Astrocyte of the cerebellum (primary cell): ENCODE data around the gene TMSB10.

ENCODE experiments used
- DNase-seq: peaks from one replicate; pipeline ENCODE4 v3.0.0-alpha.2; 2011; ENCODE audit warnings: low read depth
- H3K4me3 ChIP-seq: 2 replicates; pipeline ENCODE4 v1.5.1; 2011; ENCODE audit warnings: mild to moderate bottlenecking, low read depth, low read length, moderate library complexity
- CTCF ChIP-seq: IDR thresholded peaks from 2 replicates; pipeline ENCODE4 v1.5.1; 2012; ENCODE audit warnings: low read length, low read depth, moderate library complexity, mild to moderate bottlenecking; ENCODE audit errors: missing control alignments
- in situ Hi-C: cut with HindIII; loops from 2 replicates; pipeline ENCODE4 v1.10.0; 2017; ENCODE audit warnings: low sequenced_read_pairs

Gene TMSB10

GRCh38 chr2:84900971-84901370 lies 4.5 kb upstream of the TMSB10 start:
- TF ChIP-seq CTCF = no peak
- no peak overlapping the region for H3K4me3 ChIP-seq
- in situ Hi-C loops = loop anchor here (10.0 kb wide), 1 partner anchor 64 kb away; no protein-coding TSS in a partner anchor
- DNase-seq = no peak

GRCh38 chr2:84901593-84902120 lies 3.8 kb upstream of the TMSB10 start:
- DNase-seq = peak; percentile 94
- H3K4me3 ChIP-seq = no peak overlapping the region
- in situ Hi-C loops = loop anchor here (10.0 kb wide), 1 partner anchor 63 kb away; no protein-coding TSS in a partner anchor
- TF ChIP-seq CTCF = no peak

- in situ Hi-C loops = loop anchor here (10.0 kb wide), 1 partner anchor 62 kb away; no protein-coding TSS in a partner anchor
- no peak overlapping the region for H3K4me3 ChIP-seq
- no peak for DNase-seq
- no peak for TF ChIP-seq CTCF
Measured at GRCh38 chr2:84902526-84902925, 2.9 kb upstream of the TMSB10 start.

- in situ Hi-C loops = loop anchor here (10.0 kb wide), 1 partner anchor 61 kb away; no protein-coding TSS in a partner anchor
- no peak overlapping the region for H3K4me3 ChIP-seq
- DNase-seq = no peak
- TF ChIP-seq CTCF = no peak
Measured at GRCh38 chr2:84904151-84904550, 1.3 kb upstream of the TMSB10 start.

- in situ Hi-C loops = loop anchor here (10.0 kb wide), 1 partner anchor 60 kb away; no protein-coding TSS in a partner anchor
- DNase-seq = no peak
- peak overlapping the region; percentile 97 for H3K4me3 ChIP-seq
- TF ChIP-seq CTCF = no peak
Measured at GRCh38 chr2:84904717-84905174, 710 bp upstream of the TMSB10 start.

- H3K4me3 ChIP-seq = peak overlapping the region; percentile 97
- in situ Hi-C loops = loop anchor here (10.0 kb wide), 1 partner anchor 58 kb away; no protein-coding TSS in a partner anchor
- DNase-seq = no peak
- no peak for TF ChIP-seq CTCF
Measured at GRCh38 chr2:84906108-84906899, 848 bp downstream of the TMSB10 start.
